H1 (cell line): ENCODE results near the gene UMPS. TPM values are rescaled to one million over a fixed set of nuclear protein-coding genes. Genes with fewer than 3 reads are reported as not detected.

Experiments
- CTCF ChIA-PET: fragments of 300-600 bp; sonication (Branson Sonifier 250); formaldehyde crosslinking; loops from one replicate; lab custom pipeline; 2021; ENCODE audit not compliant: partially characterized antibody; lab: Charles Lee
- POLR2A ChIA-PET: fragments of 300-600 bp; sonication (Branson Sonifier 250); formaldehyde crosslinking; loops from one replicate; lab custom pipeline; 2021; ENCODE audit warnings: inconsistent platforms; ENCODE audit not compliant: partially characterized antibody; lab: Charles Lee
- DNase-seq, 2 experiments: peaks; one replicate each; pipeline versions ENCODE4 v3.0.0 to v3.0.0-alpha.2; 2010 to 2022; ENCODE audit warnings: low spot score in 2 of 2, low read depth in 1 of 2, mixed read lengths in 1 of 2
- FAIRE-seq: peaks from 2 replicates; lab custom pipeline; 2011; peaks lifted over from hg19 to GRCh38; lab: Jason Lieb, UNC
- H2AFZ ChIP-seq: 2 replicates; pipeline ENCODE4 v1.8.1; 2012; ENCODE audit warnings: low read length, inconsistent platforms
- H2AK5ac ChIP-seq: 2 replicates; pipeline ENCODE4 v1.6.1; 2013; ENCODE audit warnings: low read depth, low read length
- H2BK120ac ChIP-seq: replicated peaks from 2 replicates; pipeline ENCODE3; 2013; ENCODE audit warnings: low read depth, low read length, inconsistent platforms
- H2BK12ac ChIP-seq: 2 replicates; pipeline ENCODE4 v1.6.1; 2013; ENCODE audit warnings: low read depth, low read length
- H2BK15ac ChIP-seq: 2 replicates; pipeline ENCODE4 v1.6.1; 2013; ENCODE audit warnings: low read length
- H2BK20ac ChIP-seq: 2 replicates; pipeline ENCODE4 v1.6.1; 2013; ENCODE audit warnings: low read length
- H2BK5ac ChIP-seq: 2 replicates; pipeline ENCODE4 v1.6.1; 2013; ENCODE audit warnings: low read depth, low read length
- H3K14ac ChIP-seq: 2 replicates; pipeline ENCODE4 v1.6.1; 2013; ENCODE audit warnings: inconsistent platforms; ENCODE audit not compliant: insufficient read length
- H3K18ac ChIP-seq: 2 replicates; pipeline ENCODE4 v1.6.1; 2013; ENCODE audit warnings: low read length; ENCODE audit errors: extremely low read depth
- H3K23ac ChIP-seq: 2 replicates; pipeline ENCODE4 v1.6.1; 2013; ENCODE audit warnings: inconsistent platforms; ENCODE audit not compliant: insufficient read length
- H3K23me2 ChIP-seq: 2 replicates; pipeline ENCODE4 v1.6.1; 2013; ENCODE audit warnings: low read depth, low read length
- H3K27ac ChIP-seq: 2 replicates; pipeline ENCODE4 v1.6.1; 2011; ENCODE audit warnings: low read depth, low read length, inconsistent platforms
- H3K27me3 ChIP-seq, 4 experiments: replicated peaks in 1 of 4; 1 replicate in 1 of 4; 2 replicates in 3 of 4; pipeline versions ENCODE4 v1.6.1 to v1.8.1; 2011 to 2013; ENCODE audit warnings: low read length in 3 of 4, mild to moderate bottlenecking in 3 of 4, inconsistent platforms in 2 of 4, mixed read lengths in 2 of 4, moderate library complexity in 1 of 4; ENCODE audit not compliant: control insufficient read depth in 3 of 4, insufficient read depth in 3 of 4; ENCODE audit errors: extremely low read depth in 1 of 4
- H3K36me3 ChIP-seq, 4 experiments: 2 replicates each; pipeline versions ENCODE4 v1.6.1 to v1.8.1; 2011 to 2013; ENCODE audit warnings: mild to moderate bottlenecking in 4 of 4, low read length in 3 of 4, moderate library complexity in 2 of 4, control low read depth in 1 of 4, inconsistent platforms in 1 of 4; ENCODE audit not compliant: insufficient read depth in 4 of 4, control insufficient read depth in 2 of 4
- H3K4ac ChIP-seq: replicated peaks from 2 replicates; pipeline ENCODE3; 2013; ENCODE audit warnings: low read length, low read depth, mixed read lengths, inconsistent platforms; ENCODE audit not compliant: insufficient read length
- H3K4me1 ChIP-seq, 4 experiments: replicated peaks in 1 of 4; 1 replicate in 1 of 4; 2 replicates in 3 of 4; pipeline versions ENCODE4 v1.6.1 to v1.8.1; 2011 to 2013; ENCODE audit warnings: low read length in 3 of 4, inconsistent platforms in 2 of 4, mixed read lengths in 1 of 4; ENCODE audit not compliant: insufficient read depth in 4 of 4, control insufficient read depth in 3 of 4
- H3K4me2 ChIP-seq, 2 experiments: 2 replicates each; pipeline versions ENCODE4 v1.6.1 to v1.8.1; 2011 to 2013; ENCODE audit warnings: low read depth in 2 of 2, low read length in 2 of 2, control low read depth in 1 of 2, inconsistent platforms in 1 of 2, mild to moderate bottlenecking in 1 of 2; ENCODE audit not compliant: insufficient read depth in 1 of 2
- H3K4me3 ChIP-seq, 4 experiments: fragments of 200-600, 300-600 bp in 1 of 4; sonication (generic), shearing (Covaris generic), sonication (Bioruptor Twin) in 1 of 4; 2 replicates each; pipeline versions ENCODE4 v1.5.1 to v1.8.1; 2011 to 2016; ENCODE audit warnings: low read length in 4 of 4, low read depth in 3 of 4, control low read depth in 2 of 4, inconsistent platforms in 2 of 4, mild to moderate bottlenecking in 2 of 4, mixed read lengths in 1 of 4, moderate library complexity in 1 of 4; ENCODE audit not compliant: insufficient read depth in 2 of 4; ENCODE audit errors: extremely low read depth in 1 of 4
- H3K56ac ChIP-seq: replicated peaks from 2 replicates; pipeline ENCODE3; 2013; ENCODE audit warnings: low read depth, mild to moderate bottlenecking, mixed read lengths, low read length, inconsistent platforms; ENCODE audit not compliant: insufficient read length
- H3K79me1 ChIP-seq: 2 replicates; pipeline ENCODE4 v1.6.1; 2013; ENCODE audit warnings: low read depth, low read length, control low read depth
- H3K79me2 ChIP-seq, 2 experiments: 2 replicates each; pipeline versions ENCODE4 v1.6.1 to v1.8.1; 2012 to 2013; ENCODE audit warnings: low read length in 2 of 2, mild to moderate bottlenecking in 2 of 2, inconsistent platforms in 1 of 2; ENCODE audit not compliant: insufficient read depth in 2 of 2, control insufficient read depth in 1 of 2
- H3K9ac ChIP-seq, 4 experiments: replicated peaks in 1 of 4; 1 replicate in 1 of 4; 2 replicates in 3 of 4; pipeline versions ENCODE4 v1.6.1 to v1.8.1; 2011 to 2013; ENCODE audit warnings: low read depth in 3 of 4, low read length in 3 of 4, control low read depth in 2 of 4, mild to moderate bottlenecking in 2 of 4, moderate library complexity in 2 of 4, inconsistent platforms in 1 of 4; ENCODE audit errors: extremely low read depth in 1 of 4
- H3K9me3 ChIP-seq, 2 experiments: 2 replicates each; pipeline versions ENCODE4 v1.6.1 to v1.8.1; 2012 to 2013; ENCODE audit warnings: mild to moderate bottlenecking in 2 of 2, moderate library complexity in 2 of 2, control low read depth in 1 of 2, inconsistent platforms in 1 of 2, low read depth in 1 of 2, low read length in 1 of 2, mixed read lengths in 1 of 2; ENCODE audit not compliant: insufficient read depth in 2 of 2
- H4K20me1 ChIP-seq, 2 experiments: replicated peaks in 1 of 2; 2 replicates each; pipeline versions ENCODE3 to v1.8.1; 2011 to 2013; ENCODE audit warnings: inconsistent platforms in 2 of 2, low read length in 2 of 2, mild to moderate bottlenecking in 1 of 2; ENCODE audit not compliant: insufficient read depth in 2 of 2, control insufficient read depth in 1 of 2
- H4K5ac ChIP-seq: 2 replicates; pipeline ENCODE4 v1.6.1; 2013; ENCODE audit warnings: low read length, low read depth, mixed read lengths, inconsistent platforms; ENCODE audit not compliant: insufficient read length
- H4K8ac ChIP-seq: 2 replicates; pipeline ENCODE4 v1.8.0; 2013; ENCODE audit warnings: mild to moderate bottlenecking, moderate library complexity, low read length, inconsistent platforms; ENCODE audit not compliant: insufficient read depth; ENCODE audit errors: extremely low read depth
- H4K91ac ChIP-seq: replicated peaks from 2 replicates; pipeline ENCODE3; 2013; ENCODE audit warnings: low read length, mixed read lengths, inconsistent platforms; ENCODE audit not compliant: insufficient read length
- ASH2L ChIP-seq: fragments of 200-600, 300-600 bp; sonication (generic); IDR thresholded peaks from one replicate; pipeline ENCODE4 v1.7.1; 2017; ENCODE audit warnings: low read length
- POU5F1 ChIP-seq: IDR thresholded peaks from 2 replicates; pipeline ENCODE4 v1.6.1; 2011; ENCODE audit warnings: low read depth, mild to moderate bottlenecking, low read length, moderate library complexity
- SP1 ChIP-seq: IDR thresholded peaks from 2 replicates; pipeline ENCODE4 v1.6.1; 2011; ENCODE audit warnings: low read depth, low read length
- TAF7 ChIP-seq: optimal IDR thresholded peaks from 2 replicates; pipeline ENCODE3; 2011; ENCODE audit warnings: low read depth, mild to moderate bottlenecking, inconsistent platforms, low read length, moderate library complexity, borderline replicate concordance
- WGBS, 2 experiments: shearing (Covaris generic) in 1 of 2; methylation state at CpG; one replicate each; pipeline versions ENCODE4 v1.1.6 to v1.1.7; 2013 to 2015; ENCODE audit warnings: low lambda C conversion rate in 2 of 2, mixed read lengths in 2 of 2, inconsistent platforms in 1 of 2, low coverage in 1 of 2, missing lambda C conversion rate in 1 of 2; ENCODE audit not compliant: insufficient replicate concordance in 2 of 2, insufficient coverage in 1 of 2, insufficient read length in 1 of 2; ENCODE audit errors: extremely low coverage in 1 of 2, missing lambda C conversion rate in 1 of 2; 5-methylcytosine and 5-hydroxymethylcytosine counted together
- polyA plus RNA-seq, 7 experiments: library from polyadenylated mRNA; depleted of rRNA in 3 of 7; stranded (reverse) in 5 of 7; unstranded in 2 of 7; fragments of >200 nt in 5 of 7; fragments of 200-250 nt in 2 of 7; gene quantifications; 1 replicate in 5 of 7; 2 replicates in 1 of 7; 4 replicates in 1 of 7; pipeline versions ENCODE4 v1.2.1 to v1.2.3, GENCODE V29; 2011 to 2013; ENCODE audit warnings: missing spikeins in 2 of 7, mixed read lengths in 2 of 7
- total RNA-seq: library from RNA; stranded (reverse); fragmentation: NEBNext Ultra II Directional; extraction: Animal tissue kit (Norgen Biotek cat#: 25700); gene quantifications from 2 replicates; pipeline ENCODE4 v1.2.1, GENCODE V29; 2021

Gene UMPS
- total and polyA plus RNA-seq, 2 of the 8 experiments (the other 6 are each of a cell fraction or from before 2014, with no cell fraction given) = 32.8 to 59.0 TPM

GRCh38 chr3:124707656-124708062, 22.6 kb upstream of the UMPS start:
- Histone ChIP-seq H3K4me1 (peaks cover 0 to 2% (median 0%) of the 10 kb centered on the region in 4 experiments; a peak in 2 of 7 replicates), H4K8ac (no peak overlapping the region), H2BK12ac (no peak overlapping the region), H2BK5ac (no peak overlapping the region; the same call in 1 of the 2 replicates), H3K36me3 (no peaks in the 10 kb centered on the region), H3K4me2 (peak overlapping the region; percentile 6 to 42; a peak in 3 of 4 replicates), H3K79me2 (no peaks in the 10 kb centered on the region), H3K56ac (no peak overlapping the region), H3K9me3 (no peaks in the 10 kb centered on the region), H3K23me2 (peaks cover 2% of the 10 kb centered on the region; the same call in 1 of the 2 replicates), H2BK20ac (no peak overlapping the region), H3K4ac (no peak overlapping the region), H2BK120ac (no peak overlapping the region), H3K4me3 (peak overlapping the region in 1 of 4 experiments; percentile 24; a peak in 1 of 8 replicates), H4K5ac (no peak overlapping the region), H3K27me3 (no peaks in the 10 kb centered on the region), H3K18ac (no peak overlapping the region), H2BK15ac (no peak overlapping the region), H3K79me1 (no peaks in the 10 kb centered on the region), H3K14ac (no peak overlapping the region), H2AK5ac (no peak overlapping the region), H4K91ac (no peak overlapping the region), H3K23ac (no peak overlapping the region), H4K20me1 (no peaks in the 10 kb centered on the region), H3K27ac (no peak overlapping the region), H2AFZ (no peak overlapping the region), H3K9ac (no peak overlapping the region; a peak in 1 of 7 replicates)
- ChIA-PET CTCF (interaction anchor here (0.6 to 2.1 kb wide), 3 partner anchors 15 to 236 kb away, joined by 3 to 6 read pairs (median 3); no protein-coding TSS in a partner anchor), POLR2A (no interaction called here)
- FAIRE-seq = peak; percentile 52
- no peak for DNase-seq
- WGBS, 2 experiments = 42% methylated on average over 1 of the region's 1 CpG; no CpG with 5 or more reads in 1 of the 2 experiments
- TF ChIP-seq SP1 (0 out of 2 replicates have a peak, but pooled peaks have one; percentile 57), TAF7 (no peak), ASH2L (peak; percentile 39), POU5F1 (peak; percentile 78; the same call in 1 of the 2 replicates)
